Hair follicular keratinocyte (primary cell): ENCODE data around the gene TMEM256. TPM values are rescaled to one million over a fixed set of nuclear protein-coding genes. Genes with fewer than 3 reads are reported as not detected.

Experiments used
- total RNA-seq: library from RNA; depleted of rRNA; stranded (reverse); fragments of >200 nt; gene quantifications from 2 replicates; pipeline ENCODE4 v1.2.3, GENCODE V29; 2015

The TMEM256 gene
- total RNA-seq: 138 and 193 TPM in 2 replicates

GRCh38 chr17:7403977-7404736 is at the start of gene TMEM256:
Gene TMEM256, minus strand, starts transcription at chr17:7404097. Its CDS starts 13 bp downstream, at chr17:7404084.

GRCh38 chr17:7444682-7445618 is 41.1 kb upstream of the TMEM256 start, which contains the start of gene CHRNB1:
Gene CHRNB1, plus strand, starts transcription at chr17:7445061. Its CDS starts 67 bp downstream, at chr17:7445128.

GRCh38 chr17:7439462-7440112 is 35.7 kb upstream of the TMEM256 start, which contains the start of gene FGF11:
Gene FGF11, plus strand, starts transcription at chr17:7439512. Its CDS starts 109 bp downstream, at chr17:7439621.

GRCh38 chr17:7428557-7428956 is 24.7 kb upstream of the TMEM256 start, which contains the start of gene SPEM3:
Gene SPEM3, plus strand, starts transcription at chr17:7428857. Its CDS starts 46 bp downstream, at chr17:7428903.

GRCh38 chr17:7425316-7425715 is 21.4 kb upstream of the TMEM256 start, which contains the start of gene SPEM2:
Gene SPEM2, plus strand, starts transcription at chr17:7425616. Its CDS starts 73 bp downstream, at chr17:7425689.

GRCh38 chr17:7419819-7420610 is 16.1 kb upstream of the TMEM256 start, which contains the start of gene SPEM1:
Gene SPEM1, plus strand, starts transcription at chr17:7420324. Its CDS starts 61 bp downstream, at chr17:7420385.

GRCh38 chr17:7407485-7408251 is 3.8 kb upstream of the TMEM256 start, which contains the start of gene NLGN2:
Gene NLGN2, plus strand, starts transcription at chr17:7407845. Its CDS starts 411 bp downstream, at chr17:7408256.

GRCh38 chr17:7394452-7395191 is 9.3 kb downstream of the TMEM256 start, which contains the start of gene PLSCR3:
Gene PLSCR3, minus strand, starts transcription at chr17:7394525. Its CDS starts 415 bp downstream, at chr17:7394110.

GRCh38 chr17:7380855-7381683 is 22.8 kb downstream of the TMEM256 start, which contains the start of gene TNK1:
Gene TNK1, plus strand, starts transcription at chr17:7381089. Its CDS starts 1,838 bp downstream, at chr17:7382927.

GRCh38 chr17:7355053-7355452 is 48.8 kb downstream of the TMEM256 start, which contains the start of gene TMEM95:
Gene TMEM95, plus strand, starts transcription at chr17:7355156. Its CDS starts 49 bp downstream, at chr17:7355205.

Other genes with a start within 250 kb of the TMEM256 start
- 0.23 TPM in 1 of 2 replicates, not detected in the other for gene ASGR1, start 224.7 kb downstream of the TMEM256 start, total RNA-seq
- gene DLG4, start 184.3 kb downstream of the TMEM256 start, total RNA-seq: 1.4 and 5.5 TPM in 2 replicates
- gene ACADVL, start 184.2 kb downstream of the TMEM256 start, total RNA-seq: 173 and 216 TPM in 2 replicates
- 32.6 and 39.5 TPM in 2 replicates for gene DVL2, start 169.6 kb downstream of the TMEM256 start, total RNA-seq
- 26.9 and 32.2 TPM in 2 replicates for gene PHF23, start 164.6 kb downstream of the TMEM256 start, total RNA-seq
- 171 and 262 TPM in 2 replicates for gene GABARAP, start 161.6 kb downstream of the TMEM256 start, total RNA-seq
- gene CTDNEP1, start 152.4 kb downstream of the TMEM256 start, total RNA-seq: 39.4 and 49.4 TPM in 2 replicates
- gene ELP5, start 151.9 kb downstream of the TMEM256 start, total RNA-seq: 23.3 and 36.8 TPM in 2 replicates
- gene CLDN7, start 141.6 kb downstream of the TMEM256 start, total RNA-seq: 7.9 and 26.0 TPM in 2 replicates
- gene SLC2A4, start 122.4 kb downstream of the TMEM256 start, total RNA-seq: 0.08 and 1.4 TPM in 2 replicates
- 0.47 and 0.72 TPM in 2 replicates for gene YBX2, start 109.5 kb downstream of the TMEM256 start, total RNA-seq
- gene EIF5A, start 96.5 kb downstream of the TMEM256 start, total RNA-seq: 557 and 909 TPM in 2 replicates
- gene GPS2, start 88.7 kb downstream of the TMEM256 start, total RNA-seq: 42.7 and 70.0 TPM in 2 replicates
- gene NEURL4, start 74.8 kb downstream of the TMEM256 start, total RNA-seq: 6.2 and 10.9 TPM in 2 replicates
- 3.3 and 5.6 TPM in 2 replicates for gene ACAP1, start 67.6 kb downstream of the TMEM256 start, total RNA-seq
- 6.0 and 13.0 TPM in 2 replicates for gene KCTD11, start 51.9 kb downstream of the TMEM256 start, total RNA-seq
- gene TMEM95, start 48.9 kb downstream of the TMEM256 start, total RNA-seq: not detected in 2 replicates
- 3.8 and 7.7 TPM in 2 replicates for gene TNK1, start 23.0 kb downstream of the TMEM256 start, total RNA-seq
- gene PLSCR3, start 9.6 kb downstream of the TMEM256 start, total RNA-seq: 68.4 and 99.4 TPM in 2 replicates
- gene NLGN2, start 3.7 kb upstream of the TMEM256 start, total RNA-seq: 2.4 and 6.1 TPM in 2 replicates
- not detected in 2 replicates for gene SPEM1, start 16.2 kb upstream of the TMEM256 start, total RNA-seq
- gene SPEM2, start 21.5 kb upstream of the TMEM256 start, total RNA-seq: not detected in 2 replicates
- not detected in 2 replicates for gene SPEM3, start 24.8 kb upstream of the TMEM256 start, total RNA-seq
- 25.2 and 30.4 TPM in 2 replicates for gene TMEM102, start 31.3 kb upstream of the TMEM256 start, total RNA-seq
- gene FGF11, start 35.4 kb upstream of the TMEM256 start, total RNA-seq: 7.5 and 17.3 TPM in 2 replicates
- 9.8 and 14.8 TPM in 2 replicates for gene CHRNB1, start 41.0 kb upstream of the TMEM256 start, total RNA-seq
- gene ZBTB4, start 75.5 kb upstream of the TMEM256 start, total RNA-seq: 25.9 and 36.8 TPM in 2 replicates
- gene SLC35G6, start 77.3 kb upstream of the TMEM256 start, total RNA-seq: not detected in 2 replicates
- gene POLR2A, start 80.3 kb upstream of the TMEM256 start, total RNA-seq: 31.9 and 33.7 TPM in 2 replicates
- 8.8 and 10.3 TPM in 2 replicates for gene TNFSF12, start 145.0 kb upstream of the TMEM256 start, total RNA-seq
- 0.80 and 5.9 TPM in 2 replicates for gene TNFSF13, start 154.7 kb upstream of the TMEM256 start, total RNA-seq
- gene SENP3, start 157.8 kb upstream of the TMEM256 start, total RNA-seq: 56.2 and 86.9 TPM in 2 replicates
- 23.4 and 57.7 TPM in 2 replicates for gene CD68, start 175.5 kb upstream of the TMEM256 start, total RNA-seq
- 138 and 153 TPM in 2 replicates for gene MPDU1, start 179.8 kb upstream of the TMEM256 start, total RNA-seq
- gene SOX15, start 186.0 kb upstream of the TMEM256 start, total RNA-seq: 141 and 207 TPM in 2 replicates
- gene FXR2, start 210.8 kb upstream of the TMEM256 start, total RNA-seq: 39.6 and 41.3 TPM in 2 replicates
- 25.8 and 43.2 TPM in 2 replicates for gene SAT2, start 223.7 kb upstream of the TMEM256 start, total RNA-seq
- not detected in 2 replicates for gene SHBG, start 226.0 kb upstream of the TMEM256 start, total RNA-seq
- not detected in 2 replicates for gene ATP1B2, start 246.8 kb upstream of the TMEM256 start, total RNA-seq